ENCODE data around the gene NLK. TPM values are rescaled to one million over a fixed set of nuclear protein-coding genes. Genes with fewer than 3 reads are reported as not detected.

Gene NLK
- total and polyA plus RNA-seq, 2 of the 4 experiments (the other 2 are of a cell fraction), result 15.3 to 23.3 TPM

DNA sequence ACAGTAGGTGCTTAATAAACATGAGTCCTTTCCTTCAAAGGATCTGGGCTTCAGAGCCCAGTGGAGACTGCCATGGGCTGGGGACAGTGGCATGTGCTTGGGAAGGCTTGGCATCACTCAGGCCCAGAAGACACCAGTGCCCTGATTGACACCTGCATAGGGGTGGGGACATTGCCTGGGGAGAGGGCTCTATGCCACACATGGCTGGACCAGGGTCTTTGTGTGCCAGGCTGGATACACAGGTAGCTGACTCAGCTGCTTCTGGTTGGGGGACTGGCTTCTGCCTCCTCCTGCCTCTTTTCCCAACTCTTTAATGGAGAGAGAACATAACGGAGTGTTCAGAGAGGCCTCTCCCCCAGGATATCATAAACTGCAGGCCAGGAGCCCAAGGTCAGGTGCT is 183.4 kb downstream of the NLK start:
- intact Hi-C loops (cut with micrococcal nuclease) (no loop called here), in situ Hi-C loops (cut with MboI; ENCODE audit: low sequenced_read_pairs) (no loop called here), dilution Hi-C loops (cut with HindIII; ENCODE audit: low sequenced_read_pairs, unreplicated experiment) (no loop called here)
- Histone ChIP-seq H3K56ac (ENCODE audit: extremely low read depth, insufficient read depth, low read length) (no peak overlapping the region), H2AK9ac (replicated peaks; ENCODE audit: low read depth, low read length, poor library complexity) (no peak overlapping the region), H3K9me1 (ENCODE audit: insufficient read depth, low read length) (peaks cover 4% of the 10 kb centered on the region; the same call in 1 of the 2 replicates), H4K8ac (ENCODE audit: low read depth in 2 of 2, low read length in 2 of 2) (no peak overlapping the region), H3K27me3 (ENCODE audit: control insufficient read depth, insufficient read depth, low read length) (peaks cover 36% of the 10 kb centered on the region), H2BK15ac (ENCODE audit: low read depth, low read length) (no peak overlapping the region), H4K20me1 (ENCODE audit: insufficient read depth, low read length) (no peaks in the 10 kb centered on the region), H2AFZ (replicated peaks; ENCODE audit: low read length, poor library complexity) (no peak overlapping the region), H3K9ac (ENCODE audit: low read depth, low read length) (no peak overlapping the region), H3K36me3 (ENCODE audit: control insufficient read depth, insufficient read depth, low read length) (no peaks in the 10 kb centered on the region), H3K4me3 (ENCODE audit: insufficient read depth, low read depth, low read length) (no peak overlapping the region), H3K27ac (ENCODE audit: insufficient read depth, low read length) (no peak overlapping the region), H3K23ac (ENCODE audit: low read depth, low read length) (no peak overlapping the region), H3K18ac (ENCODE audit: low read depth, low read length) (no peak overlapping the region), H2AK5ac (ENCODE audit: low read depth, low read length) (no peak overlapping the region), H3K4ac (ENCODE audit: low read depth, low read length) (no peak overlapping the region), H2BK5ac (ENCODE audit: low read depth, low read length, poor library complexity, severe bottlenecking) (no peak overlapping the region), H3K14ac (replicated peaks; ENCODE audit: low read depth, low read length) (no peak overlapping the region), H3K4me1 (ENCODE audit: control insufficient read depth, insufficient read depth, low read length) (peaks cover 3% of the 10 kb centered on the region; the same call in 1 of the 2 replicates), H4K91ac (ENCODE audit: insufficient read depth, low read depth, low read length) (no peak overlapping the region), H3K9me3 (ENCODE audit: control insufficient read depth, insufficient read depth, low read length) (no peaks in the 10 kb centered on the region), H3K4me2 (ENCODE audit: low read depth, low read length) (no peak overlapping the region), H4K5ac (ENCODE audit: low read depth, low read length) (no peak overlapping the region), H2BK120ac (ENCODE audit: low read depth, low read length) (no peak overlapping the region), H2BK20ac (ENCODE audit: low read depth, low read length) (no peak overlapping the region), H3K79me1 (ENCODE audit: low read depth in 1 of 2, low read length in 2 of 2) (no peaks in the 10 kb centered on the region)
- ATAC-seq (ENCODE audit: low read depth) (no peak), DNase-seq (no peak)
- WGBS, 2 experiments (ENCODE audit: extremely low coverage in 2 of 2, insufficient read length in 1 of 2), result no CpG with 5 or more reads among the region's 1 CpG
- ChIA-PET POLR2A (ENCODE audit: unreplicated experiment) (no interaction called here), CTCF (no interaction called here)
- TF ChIP-seq POLR2A (IDR thresholded peaks at IDR 0.05; ENCODE audit: low read depth, low read length) (no peak), CEBPB (IDR thresholded peaks at IDR 0.05; ENCODE audit: low read depth, low read length) (no peak), FOS (IDR thresholded peaks at IDR 0.05; ENCODE audit: low read depth, low read length) (no peak)
- BruUV-seq (replicated peaks), result no TSS peak

Data from IMR-90 (cell line).